ENCODE results near the gene UBXN6.

DNA sequence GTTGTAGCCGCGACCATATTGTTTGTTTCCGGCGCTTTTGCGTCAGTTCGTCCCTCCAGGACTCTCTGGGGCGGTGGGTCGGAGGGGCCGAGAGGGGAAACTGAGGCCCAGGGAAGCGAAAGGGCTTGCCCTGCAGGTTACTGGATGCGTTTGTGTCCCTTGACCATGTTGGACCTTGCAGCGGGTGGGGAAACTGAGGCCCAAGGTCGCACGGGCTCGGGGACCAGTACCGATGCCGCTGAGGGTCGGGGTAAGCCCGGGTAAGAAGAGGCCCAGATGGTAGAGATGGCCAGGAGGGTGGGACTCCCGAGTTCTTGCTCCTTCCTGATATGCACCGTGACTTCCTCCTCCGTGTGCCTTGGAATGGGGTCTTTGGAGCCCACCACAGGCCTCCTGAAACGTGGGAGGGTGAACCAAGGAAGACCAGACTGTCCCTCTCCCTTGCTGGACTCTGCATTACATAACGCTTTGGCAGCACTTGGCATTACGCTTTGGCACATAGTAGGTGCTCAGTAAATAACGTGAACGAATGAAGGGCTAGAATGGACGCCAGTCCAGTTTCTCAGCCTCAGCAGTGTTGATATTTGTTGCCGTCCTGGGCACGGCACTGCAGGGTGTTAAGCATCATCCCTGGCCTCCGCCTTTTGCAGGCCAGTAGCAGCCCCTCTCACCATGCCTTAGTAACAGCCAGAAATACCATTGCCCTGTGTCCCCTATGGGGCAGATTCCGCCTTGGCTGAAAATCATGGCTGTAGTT is 54.4 kb downstream of the UBXN6 start:
- TF ChIP-seq, protein P1, sequence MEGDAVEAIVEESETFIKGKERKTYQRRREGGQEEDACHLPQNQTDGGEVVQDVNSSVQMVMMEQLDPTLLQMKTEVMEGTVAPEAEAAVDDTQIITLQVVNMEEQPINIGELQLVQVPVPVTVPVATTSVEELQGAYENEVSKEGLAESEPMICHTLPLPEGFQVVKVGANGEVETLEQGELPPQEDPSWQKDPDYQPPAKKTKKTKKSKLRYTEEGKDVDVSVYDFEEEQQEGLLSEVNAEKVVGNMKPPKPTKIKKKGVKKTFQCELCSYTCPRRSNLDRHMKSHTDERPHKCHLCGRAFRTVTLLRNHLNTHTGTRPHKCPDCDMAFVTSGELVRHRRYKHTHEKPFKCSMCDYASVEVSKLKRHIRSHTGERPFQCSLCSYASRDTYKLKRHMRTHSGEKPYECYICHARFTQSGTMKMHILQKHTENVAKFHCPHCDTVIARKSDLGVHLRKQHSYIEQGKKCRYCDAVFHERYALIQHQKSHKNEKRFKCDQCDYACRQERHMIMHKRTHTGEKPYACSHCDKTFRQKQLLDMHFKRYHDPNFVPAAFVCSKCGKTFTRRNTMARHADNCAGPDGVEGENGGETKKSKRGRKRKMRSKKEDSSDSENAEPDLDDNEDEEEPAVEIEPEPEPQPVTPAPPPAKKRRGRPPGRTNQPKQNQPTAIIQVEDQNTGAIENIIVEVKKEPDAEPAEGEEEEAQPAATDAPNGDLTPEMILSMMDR (IDR thresholded peaks at IDR 0.05) = no peak
- TF ChIP-seq POLR2AphosphoS5 (IDR thresholded peaks at IDR 0.05) = no peak
